Fibroblast of mammary gland (primary cell): Measurements from ENCODE around the gene ALKBH5.

Experiments
- DNase-seq: peaks from one replicate; pipeline ENCODE4 v3.0.0-alpha.2; 2010; ENCODE audit warnings: low read depth
- H3K4me3 ChIP-seq: 2 replicates; pipeline ENCODE4 v1.5.1; 2011; ENCODE audit warnings: low read depth, mild to moderate bottlenecking, low read length, moderate library complexity; ENCODE audit not compliant: control insufficient read depth
- CTCF ChIP-seq: conservative IDR thresholded peaks from 2 replicates; pipeline ENCODE4 v1.5.1; 2011; ENCODE audit warnings: low read depth, low read length, inconsistent platforms; ENCODE audit not compliant: control insufficient read depth, insufficient read depth

The ALKBH5 gene

GRCh38 chr17:18176176-18176575 is 7.5 kb upstream of the ALKBH5 start:
- no peak for TF ChIP-seq CTCF
- DNase-seq = no peak
- H3K4me3 ChIP-seq = no peak overlapping the region

DNA sequence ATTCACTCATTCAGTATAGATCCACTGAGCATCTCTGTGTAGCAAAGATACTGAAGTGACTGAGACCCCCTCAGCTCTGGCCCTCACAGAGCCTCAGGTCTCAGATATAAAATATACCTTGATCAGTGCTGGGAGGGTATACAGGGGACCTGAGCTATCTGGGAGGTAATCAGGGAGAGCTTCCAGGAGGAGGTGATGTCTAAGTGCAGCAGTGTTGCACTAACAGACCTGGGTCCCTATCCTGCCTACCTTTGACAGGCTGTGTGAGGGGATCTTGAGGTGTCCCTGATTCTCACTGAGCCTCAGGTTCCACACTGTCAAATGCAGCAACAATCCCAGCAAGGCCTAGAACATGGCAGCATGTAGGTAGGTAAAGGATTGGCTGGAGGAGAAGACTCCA is 6.5 kb upstream of the ALKBH5 start:
- H3K4me3 ChIP-seq = no peak overlapping the region
- no peak for TF ChIP-seq CTCF
- no peak for DNase-seq

- TF ChIP-seq CTCF = no peak
- no peak overlapping the region for H3K4me3 ChIP-seq
- no peak for DNase-seq
Measured at GRCh38 chr17:18177722-18178121, 5.9 kb upstream of the ALKBH5 start.

- no peak overlapping the region for H3K4me3 ChIP-seq
- DNase-seq = no peak
- TF ChIP-seq CTCF = no peak
Measured at GRCh38 chr17:18179196-18179595, 4.4 kb upstream of the ALKBH5 start.

DNA sequence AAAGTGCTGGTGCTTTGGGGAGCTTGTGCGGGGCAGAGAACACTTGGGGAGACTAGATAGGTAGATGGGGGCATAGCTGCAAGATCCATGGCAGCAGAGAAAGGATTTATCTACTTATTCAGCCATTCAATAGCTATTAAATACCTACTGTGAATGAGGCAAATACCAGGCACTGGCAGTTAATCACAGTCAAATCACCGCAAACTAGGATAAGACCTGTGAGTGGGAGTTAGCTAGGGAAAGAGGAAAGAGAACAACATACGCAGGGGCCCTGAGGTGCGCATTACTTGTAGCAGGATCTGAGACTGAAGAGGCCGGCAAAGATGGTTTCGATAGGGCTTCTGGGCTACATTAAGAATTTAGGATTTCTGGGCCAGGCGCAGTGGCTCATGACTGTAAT is 3.8 kb upstream of the ALKBH5 start:
- no peak for TF ChIP-seq CTCF
- DNase-seq = no peak
- no peak overlapping the region for H3K4me3 ChIP-seq

DNA sequence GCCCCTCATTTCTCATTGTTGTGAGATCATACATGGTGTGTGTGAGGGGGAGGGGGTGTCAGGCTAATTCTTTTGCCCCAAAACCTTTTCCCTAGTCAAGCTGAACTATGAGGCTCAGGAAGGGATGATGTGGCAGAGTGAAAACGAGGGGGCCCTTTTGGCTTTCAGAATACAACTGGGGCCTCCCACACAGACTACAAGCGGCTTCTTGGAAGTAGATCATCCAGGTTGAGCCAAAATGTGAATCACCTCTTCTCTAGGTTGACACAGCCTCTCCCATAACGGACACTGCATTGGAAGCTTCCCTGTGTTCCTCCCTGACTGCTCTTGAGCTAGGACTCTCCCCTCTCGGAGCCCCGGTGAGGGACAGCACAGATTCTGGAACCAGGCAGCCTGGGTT is 2.3 kb upstream of the ALKBH5 start:
- H3K4me3 ChIP-seq = no peak overlapping the region
- TF ChIP-seq CTCF = no peak
- DNase-seq = peak; percentile 90
